Coronary artery (tissue), 2 donors: ENCODE results near the gene STX18.

Experiments
- DNase-seq: peaks from one replicate; pipeline ENCODE4 v3.0.0-alpha.2; 2017; ENCODE audit warnings: low spot score
- H3K27ac ChIP-seq, 2 donors: fragments of 200-600 bp; sonication (generic); one replicate each; pipeline ENCODE4 v1.5.1; 2016 to 2019
- H3K4me3 ChIP-seq: fragments of 200-600 bp; sonication (generic); 2 replicates; pipeline ENCODE4 v1.5.1; 2016; ENCODE audit warnings: mild to moderate bottlenecking, moderate library complexity
- CTCF ChIP-seq: fragments of 200-600 bp; sonication (generic); IDR thresholded peaks from one replicate; pipeline ENCODE4 v1.5.1; 2019; ENCODE audit warnings: antibody characterized with exemption

Gene STX18

DNA sequence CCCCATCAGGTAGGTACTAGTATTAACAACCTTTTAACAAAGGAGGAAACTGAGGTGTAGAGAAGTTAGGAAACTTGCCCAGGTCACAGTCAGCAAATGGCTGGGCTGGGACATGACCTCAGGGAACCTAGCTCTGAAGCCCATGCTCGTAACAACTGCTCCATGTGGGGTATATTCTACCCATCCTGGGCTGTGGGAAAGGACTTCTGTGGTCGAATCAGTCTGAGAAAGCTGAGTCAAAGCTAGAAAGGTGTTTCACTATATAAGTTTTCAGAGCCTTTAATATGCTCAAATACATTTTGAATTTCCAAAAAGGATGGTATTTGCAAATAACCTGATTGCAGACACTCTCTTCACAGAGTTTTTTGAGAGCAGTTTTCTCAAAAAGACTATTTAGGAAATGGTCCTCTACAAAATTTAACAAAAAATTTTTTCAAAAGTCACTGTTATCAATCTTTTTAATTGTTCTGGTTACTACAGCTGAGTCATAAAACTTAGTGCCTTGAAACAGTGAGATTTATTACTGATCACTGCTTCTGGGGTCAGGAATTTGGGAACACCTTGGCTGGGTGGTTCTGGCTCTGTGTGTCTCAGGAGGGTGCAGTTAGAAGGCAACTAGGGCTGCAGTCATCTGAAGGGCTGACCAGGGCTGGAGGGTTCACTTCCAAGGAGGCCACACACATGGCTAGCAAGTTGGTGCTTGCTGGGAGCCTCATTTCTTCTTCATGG is 101.4 kb downstream of the STX18 start:
- TF ChIP-seq CTCF = no peak
- Histone ChIP-seq H3K27ac (no peak overlapping the region), H3K4me3 (no peak overlapping the region)
- no peak for DNase-seq

- no peak for DNase-seq
- no peak overlapping the region for H3K4me3 ChIP-seq
- TF ChIP-seq CTCF = no peak
- no peak overlapping the region for H3K27ac ChIP-seq
Measured at GRCh38 chr4:4439782-4440181, 102.1 kb downstream of the STX18 start.

DNA sequence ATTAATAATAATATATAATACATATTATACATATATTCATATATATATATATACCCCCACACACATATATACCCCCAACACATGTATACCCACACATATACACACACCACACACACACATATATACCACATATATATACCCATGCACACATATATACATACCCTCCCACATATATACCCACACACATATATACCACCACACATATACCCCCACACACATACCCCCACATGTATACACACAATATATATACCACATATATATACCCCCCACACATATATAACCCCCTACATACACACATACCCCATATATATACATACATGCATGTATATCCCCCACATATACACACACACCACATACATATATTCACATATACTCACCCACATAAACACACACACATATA is 103.0 kb downstream of the STX18 start:
- no peak overlapping the region for H3K27ac ChIP-seq
- no peak for DNase-seq
- TF ChIP-seq CTCF = no peak
- H3K4me3 ChIP-seq = no peak overlapping the region

GRCh38 chr4:4437798-4438470 is 103.9 kb downstream of the STX18 start:
- no peak overlapping the region for H3K27ac ChIP-seq
- no peak for DNase-seq
- no peak for TF ChIP-seq CTCF
- no peak overlapping the region for H3K4me3 ChIP-seq

DNA sequence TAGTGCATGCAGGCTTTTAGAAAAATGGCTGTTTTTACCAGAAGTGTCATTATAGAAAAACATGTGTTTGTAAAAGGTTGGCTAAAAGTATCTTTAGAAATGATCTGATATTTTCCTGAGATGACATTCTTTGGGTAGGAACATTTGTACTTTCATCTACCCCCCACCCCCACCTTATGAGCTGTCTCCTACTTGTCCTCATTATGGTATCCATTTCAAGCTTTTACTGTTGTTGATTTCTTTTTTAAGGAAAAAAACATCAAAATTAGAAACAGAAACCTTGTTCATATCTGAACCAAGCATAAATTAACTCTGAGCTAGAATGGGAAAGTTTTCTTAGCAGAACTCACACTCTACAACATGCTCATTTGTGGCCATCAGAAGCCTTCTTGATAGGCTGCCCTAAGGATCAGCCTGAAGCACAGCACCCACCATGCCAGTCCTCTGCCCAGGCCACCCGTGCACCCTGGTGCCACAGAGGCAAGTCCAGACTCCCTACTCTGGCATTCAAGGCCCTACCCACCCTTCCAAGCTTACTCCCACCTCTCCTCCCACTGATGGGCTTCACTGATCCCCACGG is 105.5 kb downstream of the STX18 start:
- Histone ChIP-seq H3K4me3 (no peak overlapping the region), H3K27ac (no peak overlapping the region)
- DNase-seq = no peak
- TF ChIP-seq CTCF = no peak

DNA sequence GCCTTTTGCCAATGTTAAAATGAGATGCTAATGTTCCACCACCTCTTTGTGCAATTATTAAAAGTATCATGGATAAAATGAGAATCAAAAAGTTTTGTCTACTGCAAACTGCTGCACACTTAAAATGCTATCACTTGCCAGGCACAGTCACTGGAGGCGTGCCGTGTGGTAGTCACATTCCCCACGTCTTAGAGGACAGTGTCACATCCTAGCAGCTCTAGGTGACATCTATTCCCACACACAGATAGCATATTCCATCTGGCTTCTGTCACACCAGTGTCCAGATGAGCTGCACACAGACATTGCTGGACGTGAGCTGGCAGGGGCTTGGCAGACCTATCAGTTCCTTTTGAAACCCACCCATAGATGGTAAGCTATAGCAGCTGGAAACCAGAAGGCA is 107.9 kb downstream of the STX18 start:
- Histone ChIP-seq H3K27ac (no peak overlapping the region), H3K4me3 (no peak overlapping the region)
- no peak for DNase-seq
- no peak for TF ChIP-seq CTCF
